LoVo (cell line): Measurements from ENCODE around the gene IFNAR2.
"Not testable (repeated sequence)": the region's sequence is repeated elsewhere in the genome, so short reads cannot be mapped to it uniquely, and the experiment has no call there.

Source experiments
- DNase-seq: peaks from one replicate; pipeline ENCODE4 v3.0.0-alpha.2; 2016; ENCODE audit warnings: low spot score

Gene IFNAR2

GRCh38 chr21:33244779-33245105 is 15.0 kb downstream of the IFNAR2 start:
- no peak for DNase-seq

- DNase-seq: no peak
Measured at GRCh38 chr21:33245289-33245918, 15.7 kb downstream of the IFNAR2 start.

- no peak for DNase-seq
Measured at GRCh38 chr21:33246506-33246905, 16.8 kb downstream of the IFNAR2 start.

GRCh38 chr21:33246963-33247362 is 17.2 kb downstream of the IFNAR2 start:
- no peak for DNase-seq

- DNase-seq: no peak
Measured at GRCh38 chr21:33247599-33247998, 17.9 kb downstream of the IFNAR2 start.

GRCh38 chr21:33249331-33250002 is 19.7 kb downstream of the IFNAR2 start:
- DNase-seq: no peak

GRCh38 chr21:33251119-33251518 is 21.4 kb downstream of the IFNAR2 start:
- DNase-seq: no peak

- not testable (repeated sequence) for DNase-seq
Measured at GRCh38 chr21:33253382-33253781, 23.6 kb downstream of the IFNAR2 start.

GRCh38 chr21:33254766-33255165 is 25.0 kb downstream of the IFNAR2 start:
- no peak for DNase-seq

- no peak for DNase-seq
Measured at GRCh38 chr21:33255404-33255803, 25.7 kb downstream of the IFNAR2 start.

GRCh38 chr21:33256019-33256418 is 26.3 kb downstream of the IFNAR2 start:
- DNase-seq: no peak

- no peak for DNase-seq
Measured at GRCh38 chr21:33257094-33257803, 27.5 kb downstream of the IFNAR2 start.

GRCh38 chr21:33258475-33258874 is 28.7 kb downstream of the IFNAR2 start:
- no peak for DNase-seq

- no peak for DNase-seq
Measured at GRCh38 chr21:33259428-33259827, 29.7 kb downstream of the IFNAR2 start.

- DNase-seq: no peak
Measured at GRCh38 chr21:33259995-33260394, 30.3 kb downstream of the IFNAR2 start.

- no peak for DNase-seq
Measured at GRCh38 chr21:33261635-33262034, 31.9 kb downstream of the IFNAR2 start.

- no peak for DNase-seq
Measured at GRCh38 chr21:33262921-33263320, 33.2 kb downstream of the IFNAR2 start.

- no peak for DNase-seq
Measured at GRCh38 chr21:33264561-33264960, 34.8 kb downstream of the IFNAR2 start.

GRCh38 chr21:33265664-33266049 is 35.9 kb downstream of the IFNAR2 start:
- DNase-seq: no peak

GRCh38 chr21:33266050-33266788 is 36.5 kb downstream of the IFNAR2 start, which contains the start of gene IL10RB:
IL10RB (plus strand) TSS chr21:33266367; CDS start chr21:33266466, 99 bp downstream.
- DNase-seq: peak; percentile 71

- DNase-seq: no peak
Measured at GRCh38 chr21:33266789-33267135, 37.0 kb downstream of the IFNAR2 start.

GRCh38 chr21:33267250-33267649 is 37.5 kb downstream of the IFNAR2 start:
- no peak for DNase-seq

- no peak for DNase-seq
Measured at GRCh38 chr21:33268393-33268736, 38.6 kb downstream of the IFNAR2 start.
